Renal cortical epithelial cell (primary cell): ENCODE data around the gene SLC22A6. TPM values are rescaled to one million over a fixed set of nuclear protein-coding genes. Genes with fewer than 3 reads are reported as not detected.

Source experiments
- DNase-seq: peaks from one replicate; pipeline ENCODE4 v3.0.0-alpha.2; 2011; ENCODE audit warnings: low read depth
- total RNA-seq: library from RNA; depleted of rRNA; stranded (reverse); fragments of >200 nt; gene quantifications from 2 replicates; pipeline ENCODE4 v1.2.3, GENCODE V29; 2014

The SLC22A6 gene, protein sequence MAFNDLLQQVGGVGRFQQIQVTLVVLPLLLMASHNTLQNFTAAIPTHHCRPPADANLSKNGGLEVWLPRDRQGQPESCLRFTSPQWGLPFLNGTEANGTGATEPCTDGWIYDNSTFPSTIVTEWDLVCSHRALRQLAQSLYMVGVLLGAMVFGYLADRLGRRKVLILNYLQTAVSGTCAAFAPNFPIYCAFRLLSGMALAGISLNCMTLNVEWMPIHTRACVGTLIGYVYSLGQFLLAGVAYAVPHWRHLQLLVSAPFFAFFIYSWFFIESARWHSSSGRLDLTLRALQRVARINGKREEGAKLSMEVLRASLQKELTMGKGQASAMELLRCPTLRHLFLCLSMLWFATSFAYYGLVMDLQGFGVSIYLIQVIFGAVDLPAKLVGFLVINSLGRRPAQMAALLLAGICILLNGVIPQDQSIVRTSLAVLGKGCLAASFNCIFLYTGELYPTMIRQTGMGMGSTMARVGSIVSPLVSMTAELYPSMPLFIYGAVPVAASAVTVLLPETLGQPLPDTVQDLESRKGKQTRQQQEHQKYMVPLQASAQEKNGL
- total RNA-seq, result not detected in 2 replicates

DNA sequence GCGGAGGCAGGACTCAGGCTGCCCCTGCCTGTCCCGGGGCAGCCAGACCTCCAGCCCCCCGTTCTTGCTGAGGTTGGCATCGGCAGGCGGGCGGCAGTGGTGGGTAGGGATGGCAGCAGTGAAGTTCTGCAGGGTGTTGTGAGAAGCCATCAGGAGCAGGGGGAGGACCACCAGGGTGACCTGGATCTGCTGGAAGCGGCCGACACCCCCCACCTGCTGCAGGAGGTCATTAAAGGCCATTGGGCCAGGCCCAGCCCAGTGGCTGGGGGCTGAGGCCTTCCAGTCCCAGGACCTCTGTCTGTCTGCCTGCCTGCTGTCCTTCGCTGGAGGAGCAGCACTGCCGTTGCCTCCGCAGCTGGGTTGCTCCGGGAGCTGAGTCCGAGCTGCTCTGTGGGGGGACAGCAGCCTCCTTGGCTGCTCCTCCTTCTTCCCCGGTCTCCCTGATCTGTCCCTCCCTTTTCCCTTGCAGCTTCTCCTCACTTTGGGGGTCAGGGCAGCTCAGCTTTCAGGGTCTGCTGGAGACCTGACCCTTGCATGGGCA, at the start of gene SLC22A6:
TSS of gene SLC22A6 (minus strand) at position 517 of the 541 bp plus-strand sequence. CDS start at position 240, 277 bp downstream.
- no peak for DNase-seq

DNA sequence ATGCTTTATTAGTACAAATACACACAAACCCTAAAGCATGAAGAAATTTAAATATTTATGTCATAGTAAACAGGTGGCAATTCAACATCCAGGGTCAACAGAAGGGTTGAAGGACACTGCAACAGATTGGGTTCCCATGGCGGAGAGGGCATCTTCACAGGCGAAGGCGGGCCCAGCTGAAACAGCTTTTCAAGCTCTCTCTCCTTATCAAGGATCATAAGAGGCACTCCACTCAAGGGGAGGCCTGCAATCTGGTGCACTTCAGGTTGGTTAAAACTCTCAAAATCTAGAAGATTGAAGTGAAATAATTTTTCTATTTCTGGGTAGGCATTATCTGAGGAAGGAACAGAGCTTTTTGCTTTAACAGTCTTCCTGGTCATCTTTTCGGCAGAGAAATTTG, 47.7 kb upstream of the SLC22A6 start:
- DNase-seq, result no peak

DNA sequence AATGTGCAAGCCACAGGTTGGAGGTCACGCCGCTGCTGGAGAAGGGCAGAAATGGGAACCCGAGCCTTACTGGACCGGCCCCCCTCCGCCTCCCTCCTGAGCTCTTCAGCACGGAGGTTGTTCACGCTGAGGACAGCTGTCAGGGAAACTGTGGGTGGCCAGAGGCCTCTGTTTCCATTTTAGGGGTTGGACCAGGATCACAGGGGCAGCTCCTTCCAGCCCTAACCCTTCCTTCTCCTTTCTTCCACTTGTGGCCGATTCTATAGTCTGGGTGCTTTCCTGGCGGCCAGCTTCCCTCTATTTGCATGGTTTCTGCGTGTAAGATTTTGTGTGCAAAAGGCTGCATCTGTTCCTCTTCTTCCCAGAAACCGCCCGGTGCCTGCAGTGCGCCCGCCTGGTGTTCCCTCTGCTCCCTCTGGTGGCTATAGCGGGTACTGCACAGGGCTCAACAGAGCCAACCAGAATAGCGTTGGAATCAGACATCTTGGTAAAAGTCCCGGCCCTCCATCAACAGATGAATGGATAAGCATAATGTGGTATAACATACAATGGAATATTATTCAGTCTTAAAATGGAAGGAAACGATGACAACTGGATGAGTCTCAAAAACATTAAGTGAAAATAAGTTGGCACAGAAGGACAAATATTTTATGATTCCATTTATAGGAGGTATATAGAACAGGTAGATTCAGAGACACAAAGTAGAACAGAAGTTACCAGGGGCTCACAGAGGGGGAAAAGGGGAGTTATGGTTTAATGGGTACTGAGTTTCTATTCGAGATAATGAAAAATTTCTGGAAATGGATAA, 39.3 kb upstream of the SLC22A6 start:
- DNase-seq, result peak; percentile 43

DNA sequence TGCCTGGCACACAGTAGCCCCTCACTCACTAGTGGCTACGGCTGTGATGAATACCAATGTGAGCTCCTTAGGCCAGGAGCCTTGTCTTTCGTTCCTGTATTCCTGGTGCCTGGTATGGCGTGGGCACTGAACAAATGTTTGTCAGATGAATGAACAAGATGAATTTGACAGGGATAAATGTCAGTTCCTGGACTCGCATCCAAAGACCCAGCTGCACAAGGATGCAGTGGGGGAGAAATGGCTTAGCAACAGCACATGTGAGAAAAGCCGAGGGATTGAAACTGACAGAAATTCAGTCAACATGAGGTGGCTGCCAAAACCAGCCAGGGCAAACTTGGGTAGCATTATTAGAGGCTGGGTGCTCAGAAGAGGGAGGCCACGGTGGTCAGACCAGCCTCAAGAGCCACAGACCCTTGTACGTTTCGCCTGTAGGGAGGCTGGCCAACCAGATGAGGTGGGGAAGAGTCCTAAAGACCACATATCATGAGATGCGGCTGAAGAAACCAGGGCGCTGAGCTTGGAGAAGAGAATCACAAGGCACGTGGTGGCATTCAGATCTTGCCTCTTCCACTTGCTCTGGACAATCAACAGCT, 38.6 kb upstream of the SLC22A6 start:
- DNase-seq, result no peak

DNA sequence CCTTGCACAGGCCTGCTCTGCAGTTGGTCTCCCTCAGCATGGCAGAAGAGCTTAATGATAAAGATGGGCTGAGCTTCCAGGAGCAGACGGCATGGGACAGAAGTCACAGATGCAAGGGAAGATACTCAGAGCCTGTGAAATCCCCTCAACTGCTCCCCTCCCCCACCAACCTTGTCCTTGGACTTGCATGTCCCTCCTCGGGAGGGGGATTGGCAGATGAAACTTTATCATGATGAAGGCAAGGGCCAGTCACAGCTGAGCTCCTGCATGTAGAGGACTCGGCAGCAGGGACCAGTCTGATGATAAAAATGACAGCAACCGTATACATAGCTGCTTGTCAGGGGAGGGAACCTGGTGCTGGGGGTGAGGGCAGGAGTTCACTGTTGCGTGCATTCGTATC, 37.7 kb upstream of the SLC22A6 start:
- DNase-seq, result no peak

DNA sequence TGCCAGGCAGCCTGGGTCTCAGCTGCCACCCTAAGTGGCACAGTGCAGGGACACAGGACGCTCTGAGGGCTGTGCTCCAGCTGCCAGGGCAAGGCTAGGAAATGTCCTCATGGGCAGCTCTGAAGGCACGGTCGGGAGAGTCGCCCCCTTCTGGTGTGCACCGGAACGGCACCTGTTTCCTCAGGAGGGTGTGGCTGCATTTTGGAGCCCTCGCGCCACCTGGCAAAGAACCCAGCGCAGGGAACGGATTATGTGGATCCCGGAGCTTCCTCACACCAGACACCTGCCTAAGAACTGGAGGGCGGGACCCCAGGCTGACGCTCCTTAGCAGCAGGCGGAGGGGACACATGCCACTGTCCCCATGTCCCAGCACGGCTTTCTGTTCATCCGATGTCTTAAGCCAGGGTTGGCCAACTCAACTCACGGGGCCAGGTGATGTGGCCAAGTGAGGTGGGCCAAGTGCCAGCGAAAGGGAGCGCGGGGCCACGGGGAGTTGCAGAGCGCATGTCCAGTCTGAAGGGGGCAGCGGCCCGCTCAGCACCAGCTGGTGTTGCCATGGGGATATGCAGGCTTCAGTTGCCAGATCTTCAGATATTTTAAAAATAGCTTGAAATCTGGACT, 36.0 kb upstream of the SLC22A6 start:
- no peak for DNase-seq

DNA sequence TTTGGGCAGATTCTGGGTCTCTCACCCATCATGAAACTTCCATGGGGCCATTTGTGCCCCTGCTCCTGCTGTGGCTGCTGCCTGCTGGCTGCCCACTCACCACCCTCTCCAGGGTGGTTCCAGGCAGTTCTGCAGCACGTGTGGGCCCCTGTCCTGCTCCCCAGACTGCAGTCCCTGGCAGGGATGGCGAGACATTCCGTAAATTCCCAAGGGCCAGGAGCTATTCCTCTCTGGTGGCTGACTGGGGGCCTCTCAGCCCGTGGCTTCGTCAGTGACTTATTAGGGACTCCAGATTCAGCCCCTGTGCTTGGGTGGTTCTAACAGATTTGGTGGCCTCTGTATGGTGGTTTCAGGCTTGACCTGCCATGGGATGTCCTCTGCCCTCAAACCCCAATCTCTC, 34.7 kb upstream of the SLC22A6 start:
- no peak for DNase-seq

DNA sequence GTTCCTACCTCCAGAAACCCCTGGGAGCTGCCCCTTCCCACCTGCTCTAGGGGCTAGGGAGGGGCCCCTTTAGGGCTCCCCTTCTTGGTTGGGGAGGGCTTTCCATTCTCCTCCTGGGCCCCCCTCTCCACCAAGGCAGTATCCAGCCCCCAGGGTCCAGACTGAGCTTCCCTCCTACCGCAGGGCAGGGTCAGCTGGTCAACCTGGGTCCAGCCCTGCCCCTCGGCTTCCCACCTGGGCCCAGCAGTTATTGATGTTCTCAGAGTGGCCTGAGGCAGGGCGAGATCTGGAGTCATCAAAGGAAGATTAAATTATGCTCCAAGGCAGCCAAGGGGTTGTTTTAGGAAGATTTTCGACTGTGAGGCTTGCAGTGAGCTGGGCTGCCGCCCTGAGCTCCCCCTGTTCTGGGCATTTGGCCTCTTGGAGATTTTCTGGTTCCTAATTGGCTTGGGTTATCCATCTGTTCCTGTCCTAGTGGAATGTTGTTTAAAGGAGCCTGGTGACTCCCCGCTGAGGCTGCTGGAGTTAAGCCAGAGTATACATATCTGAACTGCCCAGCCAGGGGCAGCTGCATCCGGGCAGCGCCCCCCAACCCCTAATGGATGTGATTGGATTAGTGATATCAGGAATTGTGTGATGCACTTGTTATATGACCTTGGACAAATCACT, 32.7 kb upstream of the SLC22A6 start:
- DNase-seq, result no peak

DNA sequence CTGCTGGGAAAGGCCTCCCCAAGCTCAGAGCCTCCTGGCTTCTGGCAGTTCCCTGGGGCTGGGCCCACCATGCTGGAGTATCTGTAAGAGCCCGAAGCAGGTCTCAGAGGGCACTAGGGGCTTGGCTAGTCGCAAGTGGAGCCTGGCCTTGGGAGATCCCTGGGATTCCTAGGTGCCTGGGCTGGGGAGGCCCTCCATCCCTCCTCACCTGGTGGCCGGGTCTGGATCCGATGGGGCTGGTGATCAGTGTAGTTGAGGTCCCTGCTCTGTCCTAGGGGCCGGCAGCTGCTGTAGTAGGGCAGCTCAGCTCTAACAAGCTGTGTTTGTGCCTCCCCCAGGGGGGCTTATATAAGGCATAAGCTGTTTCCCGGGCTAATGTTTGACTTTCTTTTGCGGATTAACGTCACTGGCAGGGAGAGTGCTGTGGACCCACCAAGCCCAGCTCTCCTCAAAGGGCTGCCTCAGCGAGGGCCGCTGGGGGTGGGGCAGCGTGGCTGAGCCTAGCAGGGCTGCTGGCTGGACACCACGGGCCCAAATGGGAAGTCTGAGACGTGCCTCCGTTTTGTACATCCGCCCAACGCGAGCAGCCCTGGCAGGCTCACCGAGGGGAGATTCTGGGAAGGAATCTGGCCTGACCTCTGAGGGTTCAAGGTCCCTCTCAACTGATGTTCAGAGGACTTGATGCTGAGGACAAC, 30.9 kb upstream of the SLC22A6 start, which contains the start of gene SLC22A8:
TSS of gene SLC22A8 (minus strand) at position 321 of the 695 bp plus-strand sequence. CDS start 883 bp downstream, outside the sequence.
- DNase-seq, result no peak

DNA sequence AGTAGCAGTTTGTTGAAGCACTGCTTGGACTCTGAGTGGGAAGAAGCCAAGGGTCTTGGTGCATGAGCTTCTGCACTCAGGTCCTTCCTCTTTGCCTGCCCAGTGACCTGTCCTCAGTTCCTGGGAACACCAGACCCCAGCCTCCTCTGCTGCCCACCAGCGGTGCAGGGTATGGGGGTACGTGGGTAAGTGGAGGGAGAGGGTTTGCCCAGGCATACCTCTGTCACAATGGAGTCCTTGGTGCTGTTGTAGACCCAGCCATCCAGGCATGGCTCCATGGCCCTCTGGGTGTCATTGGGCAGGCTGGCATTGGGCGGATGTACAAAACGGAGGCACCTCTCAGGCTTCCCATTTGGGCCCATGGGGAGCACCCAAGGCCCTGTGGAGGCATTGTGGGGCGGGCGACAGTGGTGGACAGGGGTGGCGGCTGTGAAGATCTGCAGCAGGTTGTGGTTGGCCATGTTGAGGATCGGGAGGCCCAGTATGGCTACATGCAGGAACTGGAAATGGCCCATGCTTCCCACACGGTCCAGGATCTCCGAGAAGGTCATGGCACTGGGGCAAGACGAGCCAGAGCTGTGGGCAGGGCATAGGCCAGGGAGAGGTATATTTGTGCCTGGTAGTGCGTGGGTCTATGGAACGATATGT, 29.8 kb upstream of the SLC22A6 start:
- no peak for DNase-seq

DNA sequence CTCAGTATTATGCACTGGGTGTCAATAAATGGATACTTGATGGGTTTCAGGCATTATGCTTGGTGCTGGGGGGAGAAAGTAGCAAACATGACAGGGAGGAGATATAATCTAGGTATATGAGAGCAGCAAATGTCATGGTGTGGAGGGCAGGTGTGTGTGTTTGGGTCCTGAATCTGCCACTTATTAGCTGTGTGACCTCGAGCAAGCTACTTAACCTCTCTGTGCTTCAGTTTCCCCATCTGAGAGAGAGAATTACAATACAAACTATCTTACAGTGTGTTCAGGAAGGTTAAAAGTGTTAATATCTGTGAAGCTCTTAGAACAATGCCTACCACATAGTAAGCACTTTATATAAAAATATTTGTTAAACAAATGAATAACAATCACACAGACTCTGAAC, 28.1 kb upstream of the SLC22A6 start:
- no peak for DNase-seq

DNA sequence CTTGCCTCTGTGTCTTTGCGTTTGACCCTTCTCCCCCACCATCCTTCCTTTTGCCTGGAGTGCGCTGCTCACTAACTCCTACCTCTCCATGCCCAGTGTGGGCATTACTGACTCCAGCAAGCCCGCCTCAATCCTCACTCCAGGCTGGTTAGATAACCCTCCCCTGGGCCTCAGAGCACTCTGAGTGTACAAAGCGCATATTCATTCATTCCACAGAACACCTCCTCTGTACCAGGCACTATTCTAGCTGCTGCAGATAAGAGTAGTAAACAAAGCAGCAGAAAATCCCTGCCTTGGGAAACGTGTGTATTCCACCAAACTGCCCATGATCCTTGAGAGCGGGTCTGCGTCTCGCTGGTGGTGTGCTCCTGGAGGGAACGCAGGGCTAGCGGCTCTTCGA, 27.7 kb upstream of the SLC22A6 start:
- DNase-seq, result no peak

DNA sequence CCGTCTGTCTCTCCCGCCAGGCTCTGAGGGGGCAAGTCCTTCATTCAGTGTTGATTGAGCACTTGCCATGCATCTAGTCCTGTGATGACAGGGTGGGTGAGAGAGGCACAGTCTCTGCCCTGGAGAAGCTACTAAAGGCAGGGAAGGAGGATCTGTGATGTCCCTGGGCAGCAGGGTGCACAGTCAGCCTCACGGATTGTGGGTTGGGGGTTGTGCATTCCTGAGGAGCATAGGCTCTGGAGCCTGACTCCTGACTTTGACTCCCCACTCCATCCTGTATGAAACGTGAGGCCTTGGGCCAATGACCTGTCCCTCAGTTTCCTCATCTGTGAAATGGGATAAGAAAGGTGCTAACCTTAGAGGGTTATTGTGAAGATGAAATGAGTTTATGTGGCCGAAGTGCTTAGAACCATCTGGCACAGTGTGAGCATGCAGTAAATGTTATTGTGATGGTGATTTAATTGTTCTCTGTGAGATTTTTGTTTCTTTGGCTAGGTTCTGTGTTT, 26.2 kb upstream of the SLC22A6 start:
- no peak for DNase-seq

DNA sequence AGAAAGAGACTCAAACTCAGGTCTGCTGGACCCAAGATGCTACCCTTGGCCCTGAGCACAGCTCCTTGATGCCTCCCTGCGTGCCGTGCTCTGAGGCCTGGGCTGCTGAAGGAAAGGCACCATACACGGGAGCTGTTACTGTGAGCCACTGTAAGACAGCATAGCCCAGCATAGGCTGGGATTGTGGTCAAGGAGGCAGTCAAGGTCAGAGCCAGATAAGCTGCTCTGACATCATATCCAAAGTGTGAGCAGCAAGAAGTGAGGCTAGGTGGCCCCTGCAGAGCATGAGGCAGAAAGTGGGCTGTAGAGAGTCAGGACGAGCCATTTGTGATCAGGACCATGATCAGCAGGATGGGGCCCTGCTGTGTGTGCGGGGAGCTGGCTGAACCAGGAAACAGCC, 23.2 kb upstream of the SLC22A6 start:
- no peak for DNase-seq

DNA sequence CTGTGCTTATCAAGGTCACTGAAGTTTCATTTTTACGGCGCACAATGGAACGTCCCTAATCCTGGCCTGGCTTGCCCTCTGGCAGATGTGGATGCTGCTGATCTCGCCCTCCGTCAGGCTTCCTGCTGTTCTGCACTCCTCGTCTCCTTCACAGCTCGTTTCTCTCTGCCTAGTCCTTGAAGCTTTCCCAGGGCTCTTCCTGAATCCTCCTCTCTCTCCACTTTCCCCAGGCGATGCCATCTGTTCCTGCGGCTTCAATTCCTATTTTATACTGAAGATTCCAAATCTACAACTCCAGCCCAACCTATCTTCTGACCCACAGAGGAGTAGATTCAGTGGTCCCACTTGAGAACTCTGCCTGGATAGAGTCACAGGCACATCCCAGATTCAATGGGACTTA, 16.7 kb upstream of the SLC22A6 start:
- no peak for DNase-seq

DNA sequence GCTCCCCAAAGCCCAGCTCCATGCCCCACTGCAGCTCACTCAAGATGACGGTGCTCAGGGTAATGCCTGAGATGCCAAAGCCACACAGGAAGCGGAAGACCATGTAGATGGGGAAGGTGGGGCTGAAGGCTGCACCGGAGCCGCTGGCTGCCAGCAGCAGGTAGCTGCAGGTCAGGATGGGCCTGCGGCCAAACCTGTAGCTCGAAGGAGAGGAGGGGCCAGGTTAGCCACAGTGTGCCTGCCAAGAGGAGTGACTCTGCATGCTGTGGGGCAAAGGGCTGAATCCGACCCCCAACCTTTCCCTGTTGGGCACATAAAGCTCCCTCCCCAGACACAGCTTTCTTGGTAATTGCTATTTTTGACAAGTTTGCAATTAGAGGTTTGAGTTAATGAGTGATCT, 14.9 kb upstream of the SLC22A6 start:
- peak; percentile 27 for DNase-seq

DNA sequence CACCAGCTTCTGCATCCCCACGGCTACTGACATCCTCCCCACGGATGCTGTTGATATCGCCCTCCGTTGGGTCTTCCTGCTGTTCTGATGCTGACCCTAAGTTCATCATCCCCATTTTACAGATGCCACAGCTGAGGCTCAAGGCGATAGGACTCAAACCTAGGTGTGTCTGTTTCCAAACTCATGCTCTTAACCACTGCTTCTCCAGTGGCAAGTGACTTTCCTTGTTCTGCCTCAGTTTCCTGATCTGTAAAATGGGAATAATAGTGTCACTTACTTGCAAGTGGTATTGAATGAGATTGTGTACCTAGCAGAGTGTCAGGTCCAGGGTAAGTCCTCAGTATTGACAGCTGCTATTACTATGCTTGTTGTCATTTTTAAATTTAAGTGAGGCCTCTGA, 14.4 kb upstream of the SLC22A6 start:
- DNase-seq, result no peak

DNA sequence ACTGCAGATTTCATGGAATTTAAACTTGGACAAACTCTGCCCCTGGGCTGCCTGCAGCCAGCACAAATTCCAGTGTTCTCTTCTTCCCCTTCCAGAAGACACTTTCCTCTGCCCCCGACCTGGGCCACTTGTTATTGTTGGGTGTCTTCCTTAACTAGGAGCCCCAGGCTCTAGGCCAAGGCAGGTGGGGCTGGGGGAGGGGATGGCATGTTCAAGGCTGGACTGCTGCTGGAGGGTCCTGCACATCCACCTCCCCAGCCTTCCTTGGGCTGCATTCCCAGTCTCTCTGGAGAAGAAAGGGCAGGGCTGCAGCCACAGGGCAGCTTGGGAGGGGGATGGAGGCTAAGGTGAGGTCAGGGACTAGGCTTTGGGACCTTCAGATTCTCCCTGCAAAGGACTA, 11.5 kb upstream of the SLC22A6 start:
- DNase-seq, result no peak

DNA sequence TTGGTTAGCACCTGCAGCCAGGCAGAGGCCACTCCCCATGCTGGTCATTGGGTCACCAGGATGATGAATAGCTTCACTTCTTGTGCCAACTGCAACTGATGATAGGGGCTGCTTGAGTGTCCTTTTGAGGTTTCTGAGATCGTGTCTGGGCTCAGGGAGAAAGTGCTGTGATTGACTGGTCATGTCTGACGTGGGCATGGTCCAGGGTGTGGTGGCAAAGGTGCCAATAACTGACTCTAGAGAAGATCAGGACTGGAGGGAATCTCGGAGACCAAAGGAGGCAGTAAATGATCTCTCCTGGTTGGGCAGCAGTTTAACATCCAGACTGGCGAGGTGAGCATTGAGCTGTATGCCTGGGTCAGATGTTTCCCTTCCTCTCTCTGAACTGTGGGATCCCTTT, 10.0 kb upstream of the SLC22A6 start:
- DNase-seq, result no peak

DNA sequence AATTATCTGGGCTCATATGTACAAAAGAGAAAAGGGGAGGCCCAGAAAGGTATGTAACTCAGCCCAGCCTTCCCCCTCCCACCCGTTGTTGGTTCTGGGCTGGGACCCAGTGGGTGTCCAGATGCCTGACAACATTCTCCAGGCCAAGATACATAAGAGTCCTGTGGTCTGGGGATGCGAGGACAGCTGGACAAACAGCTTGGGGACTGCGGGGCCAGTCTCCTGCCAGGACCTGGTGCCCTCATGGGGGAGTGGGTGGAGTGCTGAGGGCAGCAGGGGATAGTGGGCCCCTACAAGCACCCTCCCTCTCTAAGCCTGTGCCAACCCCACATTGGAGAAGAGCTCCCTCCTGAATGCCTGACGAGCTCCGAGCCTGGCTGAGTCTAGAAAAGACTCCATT, 3.5 kb upstream of the SLC22A6 start:
- DNase-seq, result no peak
